IMR-90 (cell line): ENCODE data around the gene KAZN. TPM values are rescaled to one million over a fixed set of nuclear protein-coding genes. Genes with fewer than 3 reads are reported as not detected.

ENCODE experiments used
- ATAC-seq: fragments of 200-7000 bp; cut with Tn5 transposase; 2 replicates; pipeline ENCODE4 v1.9.1; 2020; ENCODE audit warnings: low read depth, mild to moderate bottlenecking, moderate library complexity
- BruUV-seq: library from RNA; stranded (reverse); fragments of 400-500 nt; replicated peaks from 2 replicates; lab custom pipeline; 2021; lab: Mats Ljungman, UMichigan
- CTCF ChIA-PET: fragments of 300-600 bp; formaldehyde crosslinking; extraction: SDS; loops from one replicate; lab custom pipeline; 2021; ENCODE audit warnings: antibody characterized with exemption; lab: Yijun Ruan, JAX
- POLR2A ChIA-PET: fragments of 300-600 bp; sonication (Branson Sonifier 250); formaldehyde crosslinking; loops from one replicate; lab custom pipeline; 2022; ENCODE audit warnings: antibody characterized with exemption; ENCODE audit not compliant: unreplicated experiment; lab: Charles Lee
- DNase-seq: peaks from one replicate; pipeline ENCODE4 v3.0.0; 2013
- H2AFZ ChIP-seq: replicated peaks from 2 replicates; pipeline ENCODE3; 2013; ENCODE audit warnings: low read length, mild to moderate bottlenecking; ENCODE audit not compliant: poor library complexity
- H2AK5ac ChIP-seq: 2 replicates; pipeline ENCODE4 v1.6.1; 2013; ENCODE audit warnings: low read depth, low read length, inconsistent platforms
- H2AK9ac ChIP-seq: replicated peaks from 2 replicates; pipeline ENCODE3; 2013; ENCODE audit warnings: mild to moderate bottlenecking, low read depth, low read length, moderate library complexity; ENCODE audit not compliant: poor library complexity
- H2BK120ac ChIP-seq: 2 replicates; pipeline ENCODE4 v1.6.1; 2013; ENCODE audit warnings: low read depth, low read length, inconsistent platforms
- H2BK15ac ChIP-seq: 3 replicates; pipeline ENCODE4 v1.6.1; 2013; ENCODE audit warnings: low read depth, low read length, inconsistent platforms
- H2BK20ac ChIP-seq: 2 replicates; pipeline ENCODE4 v1.6.1; 2013; ENCODE audit warnings: low read depth, mild to moderate bottlenecking, inconsistent platforms, low read length, moderate library complexity
- H2BK5ac ChIP-seq: 2 replicates; pipeline ENCODE4 v1.6.1; 2013; ENCODE audit warnings: mild to moderate bottlenecking, low read depth, low read length, inconsistent platforms; ENCODE audit not compliant: poor library complexity, severe bottlenecking
- H3K14ac ChIP-seq: replicated peaks from 2 replicates; pipeline ENCODE4 v1.6.1; 2013; ENCODE audit warnings: low read depth, low read length, inconsistent platforms
- H3K18ac ChIP-seq: 2 replicates; pipeline ENCODE4 v1.6.1; 2013; ENCODE audit warnings: low read depth, low read length, control low read depth
- H3K23ac ChIP-seq: 2 replicates; pipeline ENCODE4 v1.6.1; 2013; ENCODE audit warnings: low read depth, low read length, inconsistent platforms
- H3K27ac ChIP-seq: 2 replicates; pipeline ENCODE4 v1.5.1; 2013; ENCODE audit warnings: mild to moderate bottlenecking, control low read depth, low read length; ENCODE audit not compliant: insufficient read depth
- H3K27me3 ChIP-seq: 2 replicates; pipeline ENCODE4 v1.6.1; 2013; ENCODE audit warnings: low read length; ENCODE audit not compliant: control insufficient read depth, insufficient read depth
- H3K36me3 ChIP-seq: 2 replicates; pipeline ENCODE4 v1.6.1; 2013; ENCODE audit warnings: low read length, mixed read lengths; ENCODE audit not compliant: control insufficient read depth, insufficient read depth
- H3K4ac ChIP-seq: 2 replicates; pipeline ENCODE4 v1.6.1; 2013; ENCODE audit warnings: low read depth, low read length, inconsistent platforms
- H3K4me1 ChIP-seq: 2 replicates; pipeline ENCODE4 v1.6.1; 2013; ENCODE audit warnings: low read length, mixed read lengths; ENCODE audit not compliant: control insufficient read depth, insufficient read depth
- H3K4me2 ChIP-seq: 2 replicates; pipeline ENCODE4 v1.6.1; 2013; ENCODE audit warnings: low read depth, mild to moderate bottlenecking, control low read depth, low read length, moderate library complexity
- H3K4me3 ChIP-seq: 2 replicates; pipeline ENCODE4 v1.5.1; 2013; ENCODE audit warnings: low read depth, mild to moderate bottlenecking, control low read depth, low read length, moderate library complexity; ENCODE audit not compliant: insufficient read depth
- H3K56ac ChIP-seq: 2 replicates; pipeline ENCODE4 v1.6.1; 2013; ENCODE audit warnings: low read length, inconsistent platforms; ENCODE audit not compliant: insufficient read depth; ENCODE audit errors: extremely low read depth
- H3K79me1 ChIP-seq, 2 experiments: 2 replicates each; pipeline ENCODE4 v1.6.1; 2013; ENCODE audit warnings: low read length in 2 of 2, inconsistent platforms in 1 of 2, low read depth in 1 of 2
- H3K9ac ChIP-seq: 2 replicates; pipeline ENCODE4 v1.6.1; 2013; ENCODE audit warnings: low read depth, low read length, control low read depth
- H3K9me1 ChIP-seq: 2 replicates; pipeline ENCODE4 v1.6.1; 2013; ENCODE audit warnings: low read length, inconsistent platforms; ENCODE audit not compliant: insufficient read depth
- H3K9me3 ChIP-seq: 2 replicates; pipeline ENCODE4 v1.6.1; 2013; ENCODE audit warnings: low read length; ENCODE audit not compliant: control insufficient read depth, insufficient read depth
- H4K20me1 ChIP-seq: 2 replicates; pipeline ENCODE4 v1.6.1; 2013; ENCODE audit warnings: low read length, inconsistent platforms; ENCODE audit not compliant: insufficient read depth
- H4K5ac ChIP-seq: 2 replicates; pipeline ENCODE4 v1.6.1; 2013; ENCODE audit warnings: mild to moderate bottlenecking, low read depth, low read length, control low read depth
- H4K8ac ChIP-seq, 2 experiments: 2 replicates each; pipeline ENCODE4 v1.6.1; 2013; ENCODE audit warnings: low read depth in 2 of 2, low read length in 2 of 2, control low read depth in 1 of 2, inconsistent platforms in 1 of 2
- H4K91ac ChIP-seq: 2 replicates; pipeline ENCODE4 v1.6.1; 2013; ENCODE audit warnings: low read depth, low read length, inconsistent platforms; ENCODE audit not compliant: insufficient read depth
- BHLHE40 ChIP-seq: fragments of 150-350 bp; IDR thresholded peaks from 2 replicates; pipeline ENCODE4 v1.6.1; 2016; ENCODE audit warnings: mild to moderate bottlenecking, low read depth, low read length
- CEBPB ChIP-seq: IDR thresholded peaks from 2 replicates; pipeline ENCODE4 v1.6.1; 2012; ENCODE audit warnings: low read depth, low read length, improper control_type of control experiment
- CHD1 ChIP-seq: IDR thresholded peaks from 2 replicates; pipeline ENCODE4 v1.6.1; 2012; ENCODE audit warnings: low read depth, low read length, improper control_type of control experiment
- FOS ChIP-seq: fragments of 150-350 bp; IDR thresholded peaks from 2 replicates; pipeline ENCODE4 v1.6.1; 2016; ENCODE audit warnings: low read depth, low read length
- MAFK ChIP-seq: IDR thresholded peaks from 2 replicates; pipeline ENCODE4 v1.6.1; 2012; ENCODE audit warnings: low read depth, low read length, improper control_type of control experiment
- MAZ ChIP-seq: IDR thresholded peaks from 2 replicates; pipeline ENCODE4 v1.6.1; 2012; ENCODE audit warnings: low read depth, mild to moderate bottlenecking, low read length, improper control_type of control experiment, moderate library complexity, borderline replicate concordance
- MXI1 ChIP-seq: IDR thresholded peaks from 2 replicates; pipeline ENCODE4 v1.6.1; 2012; ENCODE audit warnings: low read depth, mild to moderate bottlenecking, low read length, moderate library complexity, borderline replicate concordance
- NFE2L2 ChIP-seq: fragments of 150-350 bp; IDR thresholded peaks from 2 replicates; pipeline ENCODE4 v1.6.1; 2016; ENCODE audit warnings: low read depth, mild to moderate bottlenecking, low read length
- POLR2A ChIP-seq: IDR thresholded peaks from 2 replicates; pipeline ENCODE4 v1.6.1; 2012; ENCODE audit warnings: mild to moderate bottlenecking, low read depth, low read length
- RAD21 ChIP-seq: IDR thresholded peaks from 2 replicates; pipeline ENCODE4 v1.6.1; 2012; ENCODE audit warnings: low read length, improper control_type of control experiment
- RCOR1 ChIP-seq: IDR thresholded peaks from 2 replicates; pipeline ENCODE4 v1.6.1; 2012; ENCODE audit warnings: mild to moderate bottlenecking, low read length, improper control_type of control experiment; ENCODE audit not compliant: insufficient replicate concordance
- RFX5 ChIP-seq: IDR thresholded peaks from 2 replicates; pipeline ENCODE4 v1.8.0; 2012; ENCODE audit warnings: low read depth, mild to moderate bottlenecking, low read length, moderate library complexity
- SMC3 ChIP-seq: fragments of 150-350 bp; IDR thresholded peaks from 2 replicates; pipeline ENCODE4 v1.6.1; 2016; ENCODE audit warnings: low read depth, mild to moderate bottlenecking, antibody characterized with exemption, low read length, moderate library complexity
- WGBS, 2 experiments: methylation state at CpG; one replicate each; pipeline versions ENCODE4 v1.1.5 to v1.1.7; 2013; ENCODE audit warnings: missing lambda C conversion rate in 2 of 2; ENCODE audit not compliant: insufficient read length in 1 of 2; ENCODE audit errors: extremely low coverage in 2 of 2; 5-methylcytosine and 5-hydroxymethylcytosine counted together
- dilution Hi-C: fragments of 300-500 bp; cut with HindIII; formaldehyde crosslinking; loops from one replicate; pipeline ENCODE4 v1.14.3; 2018; ENCODE audit warnings: low sequenced_read_pairs; ENCODE audit not compliant: unreplicated experiment
- in situ Hi-C: fragments of 300-500 bp; cut with MboI; formaldehyde crosslinking; loops from 3 replicates; pipeline ENCODE4 v1.14.3; 2019; ENCODE audit warnings: low sequenced_read_pairs, inconsistent platforms, mixed read lengths
- intact Hi-C: fragments of 100-400 bp; cut with micrococcal nuclease; formaldehyde crosslinking; loops from 2 replicates; pipeline ENCODE4 v1.10.0; 2022
- polyA plus RNA-seq, 3 experiments: library from polyadenylated mRNA; depleted of rRNA; stranded (reverse); fragments of >200 nt; gene quantifications; 2 replicates each; pipeline ENCODE4 v1.2.3, GENCODE V29; 2012; ENCODE audit warnings: low replicate concordance in 1 of 3
- total RNA-seq: library from RNA; depleted of rRNA; stranded (reverse); fragments of >200 nt; gene quantifications from 2 replicates; pipeline ENCODE4 v1.2.3, GENCODE V29; 2012
- TF ChIP-seq, protein P1 (sequence below): fragments of 150-350 bp; IDR thresholded peaks from 2 replicates; pipeline ENCODE4 v1.6.1; 2017; ENCODE audit warnings: mild to moderate bottlenecking, antibody characterized with exemption, low read length, low read depth
- TF ChIP-seq, protein P2 (sequence below): conservative IDR thresholded peaks from 2 replicates; pipeline ENCODE4 v1.5.1; 2012; ENCODE audit warnings: mild to moderate bottlenecking, low read depth, low read length, improper control_type of control experiment
- TF ChIP-seq, protein P3 (sequence below): fragments of 150-350 bp; IDR thresholded peaks from 2 replicates; pipeline ENCODE4 v1.6.1; 2016; ENCODE audit warnings: low read depth, mild to moderate bottlenecking, low read length, moderate library complexity, borderline replicate concordance

Gene KAZN
- total and polyA plus RNA-seq, 2 of the 4 experiments (the other 2 are of a cell fraction), result 5.2 to 10.5 TPM

DNA sequence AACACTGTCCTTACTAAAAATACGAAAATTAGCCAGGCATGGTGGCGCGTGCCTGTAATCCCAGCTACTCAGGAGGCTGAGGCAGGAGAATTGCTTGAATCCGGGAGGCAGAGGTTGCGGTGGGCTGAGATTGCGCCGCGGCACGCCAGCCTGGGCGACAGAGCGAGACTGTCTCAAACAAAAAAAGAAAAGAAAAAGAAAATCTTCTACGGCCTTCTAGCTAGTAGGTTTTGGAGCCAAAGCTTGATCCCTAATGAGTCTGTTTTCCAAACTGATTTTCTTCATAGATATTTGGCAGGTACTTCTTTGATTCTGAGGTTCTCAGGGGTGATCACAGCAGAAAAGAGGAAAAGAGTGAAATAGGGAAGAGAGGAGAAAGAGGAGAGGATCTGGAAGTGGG lies 372.7 kb downstream of the KAZN start:
- Histone ChIP-seq H3K36me3 (peaks cover 5% of the 10 kb centered on the region; the same call in 1 of the 2 replicates), H3K56ac (no peak overlapping the region), H3K4me1 (peaks cover 27% of the 10 kb centered on the region), H2BK120ac (no peak overlapping the region), H3K9me3 (peaks cover 8% of the 10 kb centered on the region), H3K14ac (no peak overlapping the region), H3K18ac (no peak overlapping the region), H4K20me1 (peaks cover 15% of the 10 kb centered on the region; the same call in 1 of the 2 replicates), H3K4ac (peak overlapping the region; percentile 54; the same call in 1 of the 2 replicates), H4K91ac (peak overlapping the region; percentile 20; the same call in 1 of the 2 replicates), H2BK15ac (no peak overlapping the region), H3K27ac (peak overlapping the region; percentile 56; the same call in 1 of the 2 replicates), H2AK5ac (no peak overlapping the region), H3K9me1 (peaks cover 13% of the 10 kb centered on the region; the same call in 1 of the 2 replicates), H4K8ac (peak overlapping the region in 1 of 2 experiments; percentile 37; a peak in 1 of 4 replicates), H4K5ac (peak overlapping the region; percentile 24; the same call in 1 of the 2 replicates), H3K4me3 (no peak overlapping the region), H2BK20ac (no peak overlapping the region), H3K4me2 (peak overlapping the region; percentile 60), H3K27me3 (no peaks in the 10 kb centered on the region), H3K9ac (peak overlapping the region; percentile 61; the same call in 1 of the 2 replicates), H3K23ac (no peak overlapping the region), H3K79me1 (peaks cover 44 to 76% of the 10 kb centered on the region in 2 experiments), H2AFZ (no peak overlapping the region), H2AK9ac (no peak overlapping the region), H2BK5ac (no peak overlapping the region)
- no TSS peak for BruUV-seq
- dilution Hi-C loops, result no loop called here
- in situ Hi-C loops, result no loop called here
- no peak for ATAC-seq
- DNase-seq, result no peak
- POLR2A ChIA-PET, result interaction anchor here (0.7 kb wide), 1 partner anchor 395 kb away, joined by 4 read pairs; no protein-coding TSS in a partner anchor
- intact Hi-C loops, result no loop called here
- TF ChIP-seq, protein P1, sequence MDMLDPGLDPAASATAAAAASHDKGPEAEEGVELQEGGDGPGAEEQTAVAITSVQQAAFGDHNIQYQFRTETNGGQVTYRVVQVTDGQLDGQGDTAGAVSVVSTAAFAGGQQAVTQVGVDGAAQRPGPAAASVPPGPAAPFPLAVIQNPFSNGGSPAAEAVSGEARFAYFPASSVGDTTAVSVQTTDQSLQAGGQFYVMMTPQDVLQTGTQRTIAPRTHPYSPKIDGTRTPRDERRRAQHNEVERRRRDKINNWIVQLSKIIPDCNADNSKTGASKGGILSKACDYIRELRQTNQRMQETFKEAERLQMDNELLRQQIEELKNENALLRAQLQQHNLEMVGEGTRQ, result no peak
- TF ChIP-seq FOS (no peak), BHLHE40 (no peak), POLR2A (no peak), MAZ (no peak), SMC3 (no peak), MAFK (no peak), CEBPB (no peak), MXI1 (no peak), NFE2L2 (no peak), RCOR1 (no peak), RFX5 (no peak), CHD1 (no peak), RAD21 (no peak)
- TF ChIP-seq, protein P2, sequence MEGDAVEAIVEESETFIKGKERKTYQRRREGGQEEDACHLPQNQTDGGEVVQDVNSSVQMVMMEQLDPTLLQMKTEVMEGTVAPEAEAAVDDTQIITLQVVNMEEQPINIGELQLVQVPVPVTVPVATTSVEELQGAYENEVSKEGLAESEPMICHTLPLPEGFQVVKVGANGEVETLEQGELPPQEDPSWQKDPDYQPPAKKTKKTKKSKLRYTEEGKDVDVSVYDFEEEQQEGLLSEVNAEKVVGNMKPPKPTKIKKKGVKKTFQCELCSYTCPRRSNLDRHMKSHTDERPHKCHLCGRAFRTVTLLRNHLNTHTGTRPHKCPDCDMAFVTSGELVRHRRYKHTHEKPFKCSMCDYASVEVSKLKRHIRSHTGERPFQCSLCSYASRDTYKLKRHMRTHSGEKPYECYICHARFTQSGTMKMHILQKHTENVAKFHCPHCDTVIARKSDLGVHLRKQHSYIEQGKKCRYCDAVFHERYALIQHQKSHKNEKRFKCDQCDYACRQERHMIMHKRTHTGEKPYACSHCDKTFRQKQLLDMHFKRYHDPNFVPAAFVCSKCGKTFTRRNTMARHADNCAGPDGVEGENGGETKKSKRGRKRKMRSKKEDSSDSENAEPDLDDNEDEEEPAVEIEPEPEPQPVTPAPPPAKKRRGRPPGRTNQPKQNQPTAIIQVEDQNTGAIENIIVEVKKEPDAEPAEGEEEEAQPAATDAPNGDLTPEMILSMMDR, result no peak
- TF ChIP-seq, protein P3, sequence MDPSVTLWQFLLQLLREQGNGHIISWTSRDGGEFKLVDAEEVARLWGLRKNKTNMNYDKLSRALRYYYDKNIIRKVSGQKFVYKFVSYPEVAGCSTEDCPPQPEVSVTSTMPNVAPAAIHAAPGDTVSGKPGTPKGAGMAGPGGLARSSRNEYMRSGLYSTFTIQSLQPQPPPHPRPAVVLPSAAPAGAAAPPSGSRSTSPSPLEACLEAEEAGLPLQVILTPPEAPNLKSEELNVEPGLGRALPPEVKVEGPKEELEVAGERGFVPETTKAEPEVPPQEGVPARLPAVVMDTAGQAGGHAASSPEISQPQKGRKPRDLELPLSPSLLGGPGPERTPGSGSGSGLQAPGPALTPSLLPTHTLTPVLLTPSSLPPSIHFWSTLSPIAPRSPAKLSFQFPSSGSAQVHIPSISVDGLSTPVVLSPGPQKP, result no peak
- 98% methylated on average over 5 of the region's 12 CpGs; no CpG with 5 or more reads in 1 of the 2 experiments for WGBS, 2 experiments
- CTCF ChIA-PET, result no interaction called here
